Fibroblast of villous mesenchyme (primary cell): ENCODE data around the gene VPREB1. TPM values are rescaled to one million over a fixed set of nuclear protein-coding genes. Genes with fewer than 3 reads are reported as not detected.
"Not testable (repeated sequence)": the region's sequence is repeated elsewhere in the genome, so short reads cannot be mapped to it uniquely, and the experiment has no call there.

ENCODE experiments used
- DNase-seq: peaks from one replicate; pipeline ENCODE4 v3.0.0-alpha.2; 2010; ENCODE audit warnings: low read depth
- H3K4me3 ChIP-seq: 2 replicates; pipeline ENCODE4 v1.5.1; 2011; ENCODE audit warnings: low read depth, mild to moderate bottlenecking, low read length
- CTCF ChIP-seq: IDR thresholded peaks from 2 replicates; pipeline ENCODE4 v1.5.1; 2012; ENCODE audit warnings: low read depth, mild to moderate bottlenecking, low read length; ENCODE audit not compliant: insufficient read depth
- total RNA-seq: library from RNA; depleted of rRNA; stranded (reverse); fragments of >200 nt; gene quantifications from 2 replicates; pipeline ENCODE4 v1.2.3, GENCODE V29; 2012

Gene VPREB1
- total RNA-seq, 1 donor = not detected

- no peak for DNase-seq
- TF ChIP-seq CTCF = no peak
These were observed 28.7 kb upstream of the VPREB1 start for GRCh38 chr22:22215659-22216449.

DNA sequence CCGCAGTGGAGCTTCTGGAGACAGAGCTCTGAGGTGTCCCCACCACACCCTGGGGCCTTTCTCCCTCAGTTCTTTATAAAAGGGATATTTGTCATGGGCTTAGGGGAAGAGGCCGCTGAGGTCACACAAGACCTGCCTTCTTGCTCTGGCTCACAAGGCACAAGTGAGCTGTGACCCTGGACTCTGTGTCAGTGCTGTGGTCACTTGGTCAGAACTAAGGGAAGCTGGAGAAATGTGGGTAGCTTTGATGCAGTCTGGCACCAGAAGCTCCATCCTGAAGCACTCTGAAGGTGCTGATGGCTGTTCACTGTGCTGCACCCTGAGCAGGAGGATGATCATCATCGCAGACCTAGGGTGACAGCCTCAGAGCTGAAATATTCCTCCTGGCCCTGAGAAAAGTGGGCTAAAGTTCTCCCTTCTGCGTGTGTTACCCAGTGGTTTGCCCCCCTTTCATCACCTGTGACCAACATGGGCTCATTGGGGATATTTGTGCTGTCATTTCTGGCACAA lies 28.1 kb upstream of the VPREB1 start:
- TF ChIP-seq CTCF = no peak
- no peak for DNase-seq
- H3K4me3 ChIP-seq = no peak overlapping the region

More at GRCh38 chr22:22215659-22216449, 28.7 kb upstream of the VPREB1 start:
- no peak overlapping the region for H3K4me3 ChIP-seq

- TF ChIP-seq CTCF = no peak
- DNase-seq = no peak
- H3K4me3 ChIP-seq = no peak overlapping the region
These were observed 26.3 kb upstream of the VPREB1 start for GRCh38 chr22:22218302-22218701.

DNA sequence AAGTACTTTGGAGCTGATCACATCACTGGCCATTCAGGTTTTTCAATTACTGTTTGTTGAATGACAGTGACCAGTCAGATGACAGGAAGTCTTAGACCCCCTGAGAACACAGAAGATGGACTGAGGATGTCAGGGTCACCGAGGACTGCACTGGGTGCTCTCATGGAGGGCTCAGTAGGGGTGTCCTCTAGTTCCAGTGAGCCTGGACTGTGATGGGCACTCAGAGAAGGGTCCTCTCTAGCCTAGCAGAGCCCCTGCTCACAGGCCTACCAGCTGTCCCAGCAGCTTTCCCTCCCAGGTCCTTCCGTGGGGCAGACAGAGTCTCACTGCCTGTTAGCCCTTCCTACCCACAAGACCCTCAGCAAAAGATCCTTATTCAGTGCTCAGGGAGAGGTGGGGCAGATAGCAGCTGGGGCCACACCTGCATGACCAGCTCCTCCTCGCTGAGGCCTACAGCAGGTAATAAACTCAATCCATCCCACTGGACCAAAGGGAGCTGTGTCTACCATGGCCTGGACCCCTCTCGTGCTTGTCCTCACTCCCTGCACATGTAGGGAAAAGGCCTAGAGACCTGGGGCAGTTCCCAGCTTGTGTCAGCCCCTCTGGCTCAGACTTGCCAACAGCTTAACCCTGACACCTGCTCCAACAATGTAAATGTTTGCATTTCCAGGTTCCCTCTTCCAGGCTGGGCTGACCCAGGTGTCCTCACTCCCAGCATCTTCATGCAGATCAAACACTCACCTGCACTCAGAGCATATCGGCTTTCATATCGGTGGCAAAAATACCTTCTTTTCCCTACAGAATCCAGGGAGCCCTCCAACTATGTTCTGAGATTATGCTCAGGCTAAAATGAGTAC lies 25.2 kb upstream of the VPREB1 start:
- no peak for DNase-seq
- H3K4me3 ChIP-seq = no peak overlapping the region
- TF ChIP-seq CTCF = no peak

DNA sequence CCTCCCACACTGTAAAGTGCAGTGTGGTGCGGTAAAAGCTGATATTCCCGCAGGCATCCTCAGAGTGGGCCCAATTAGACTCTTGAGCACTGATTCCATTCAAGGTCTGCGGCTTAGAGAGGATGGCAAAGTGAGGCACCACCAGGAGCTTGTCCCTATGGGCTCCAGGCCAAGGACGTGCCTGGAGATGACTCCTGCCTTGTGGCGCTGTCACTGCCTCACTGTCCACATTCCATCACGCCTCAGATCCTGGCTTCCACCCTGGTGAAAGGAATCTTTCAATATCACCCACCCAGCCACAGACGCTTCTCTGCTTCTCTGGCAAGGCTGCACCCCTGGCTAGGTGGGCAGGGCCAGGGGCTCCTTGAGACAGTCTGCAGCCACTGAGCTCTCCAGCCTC lies 23.5 kb upstream of the VPREB1 start:
- H3K4me3 ChIP-seq, DNase-seq: not testable (repeated sequence)

GRCh38 chr22:22226448-22227187 lies 18.0 kb upstream of the VPREB1 start:
- TF ChIP-seq CTCF = no peak
- no peak for DNase-seq
- no peak overlapping the region for H3K4me3 ChIP-seq
